Activated CD4-positive, alpha-beta T cell treated with anti-CD3 and anti-CD28 coated beads for 36 hours (primary cell): ENCODE measurements around the gene USP47. TPM values are rescaled to one million over a fixed set of nuclear protein-coding genes. Genes with fewer than 3 reads are reported as not detected.
A peak's percentile ranks its signal among the peaks of the same experiment; 100 is the strongest.

Experiments used
- ATAC-seq: fragments of 200-7000 bp; cut with Tn5 transposase; one replicate; pipeline ENCODE4 v1.10.0; 2021; ENCODE audit warnings: mild to moderate bottlenecking, moderate library complexity
- CTCF ChIA-PET: fragments of 350-600 bp; sonication (Branson Sonifier 250); formaldehyde crosslinking; loops from one replicate; lab custom pipeline; 2021; ENCODE audit warnings: antibody characterized with exemption; lab: Charles Lee
- POLR2A ChIA-PET: fragments of 350-600 bp; sonication (Branson Sonifier 250); formaldehyde crosslinking; loops from one replicate; lab custom pipeline; 2021; ENCODE audit warnings: antibody characterized with exemption, inconsistent platforms; lab: Charles Lee
- DNase-seq: peaks from one replicate; pipeline ENCODE4 v3.0.0-alpha.2; 2020
- H3K27ac Mint-ChIP-seq: one replicate; pipeline ENCODE4 v1.8.0; 2021; ENCODE audit warnings: mixed read lengths
- H3K27me3 Mint-ChIP-seq: one replicate; pipeline ENCODE4 v1.8.0; 2021; ENCODE audit warnings: mixed read lengths
- H3K36me3 Mint-ChIP-seq: one replicate; pipeline ENCODE4 v1.8.0; 2021; ENCODE audit warnings: low read depth, mixed read lengths
- H3K4me1 Mint-ChIP-seq: one replicate; pipeline ENCODE4 v1.8.0; 2021; ENCODE audit warnings: mixed read lengths
- H3K4me3 Mint-ChIP-seq: one replicate; pipeline ENCODE4 v1.8.0; 2021; ENCODE audit warnings: mild to moderate bottlenecking, moderate library complexity, mixed read lengths
- H3K9me3 Mint-ChIP-seq: one replicate; pipeline ENCODE4 v1.8.0; 2021; ENCODE audit warnings: low read depth, mixed read lengths
- intact Hi-C, 2 experiments: fragments of 100-400 bp; cut with DNase I in 1 of 2; cut with micrococcal nuclease in 1 of 2; formaldehyde crosslinking; loops; one replicate each; pipeline versions ENCODE4 v1.14.2 to v1.15.1; 2022 to 2024; cut with DNase I, micrococcal nuclease
- total RNA-seq, 2 experiments: library from RNA; stranded (reverse); gene quantifications; one replicate each; pipeline ENCODE4 v1.2.3, GENCODE V29; 2021

The USP47 gene
- total RNA-seq, 2 experiments from 2014 or later = 43.3 to 56.3 TPM

- no peak for ATAC-seq
- peaks cover 69% of the 10 kb centered on the region for H3K4me1 Mint-ChIP-seq
- ChIA-PET POLR2A (no interaction called here), CTCF (interaction anchor here (0.9 to 1.7 kb wide), 3 partner anchors 9 to 47 kb away, joined by 3 to 9 read pairs (median 3); no protein-coding TSS in a partner anchor)
- H3K9me3 Mint-ChIP-seq = no peaks in the 10 kb centered on the region
- DNase-seq = no peak
- no peaks in the 10 kb centered on the region for H3K27me3 Mint-ChIP-seq
- intact Hi-C loops = loop anchor here (10.0 kb wide), 4 partner anchors 268 to 1542 kb away; partner anchors contain the start of genes ADM (in 1 of the 2), AMPD3 (in 1 of the 2) and MICAL2 (in 1 of the 2)
- peak overlapping the region; percentile 69 for H3K27ac Mint-ChIP-seq
- H3K36me3 Mint-ChIP-seq = peaks cover 12% of the 10 kb centered on the region
- peak overlapping the region; percentile 4 for H3K4me3 Mint-ChIP-seq
Measured at GRCh38 chr11:11847082-11847481, 5.3 kb downstream of the USP47 start.

DNA sequence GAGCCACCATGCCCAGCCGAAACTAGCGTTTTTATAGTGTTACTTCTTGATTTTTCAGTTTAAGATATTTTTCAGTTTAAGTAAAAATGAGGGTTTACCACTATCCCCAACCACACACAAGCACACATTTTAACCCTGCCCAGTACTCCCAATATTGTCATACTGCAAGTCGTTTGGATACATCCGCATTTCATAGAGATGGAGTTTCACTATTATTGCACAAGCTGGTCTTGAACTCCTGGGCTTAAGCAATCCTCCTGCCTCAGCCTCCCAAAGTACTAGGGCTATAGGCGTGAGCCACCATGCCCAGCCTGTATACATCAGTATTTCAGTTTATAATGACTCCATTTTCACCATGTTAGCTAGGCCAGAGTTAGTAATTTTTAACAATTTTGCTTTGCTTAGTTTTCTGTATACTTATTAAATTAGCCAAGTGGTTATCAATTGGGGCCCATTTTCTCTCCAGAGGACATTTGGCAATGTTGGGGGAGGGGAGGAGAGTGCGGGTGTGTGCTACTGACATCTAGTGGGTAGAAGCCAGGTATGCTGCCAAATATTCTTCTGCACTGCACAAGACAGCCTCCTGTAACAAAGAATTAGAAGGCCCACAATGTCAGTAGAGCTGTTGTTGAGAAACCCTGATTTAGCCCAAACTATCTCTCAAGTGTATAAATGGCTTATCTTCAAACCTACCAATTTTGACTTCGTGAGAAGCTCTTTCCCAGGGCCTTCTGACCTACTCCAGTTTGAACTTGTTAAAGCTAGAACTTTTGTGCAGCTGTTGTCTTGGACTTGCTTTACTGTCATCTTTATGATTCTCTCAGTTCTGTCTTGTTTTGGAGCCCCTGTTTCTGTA is 7.3 kb downstream of the USP47 start:
- ATAC-seq = peak; percentile 80
- Mint-ChIP-seq H3K9me3 (no peaks in the 10 kb centered on the region), H3K36me3 (peaks cover 12% of the 10 kb centered on the region), H3K27ac (peak overlapping the region; percentile 51), H3K4me3 (peak overlapping the region; percentile 31), H3K27me3 (no peaks in the 10 kb centered on the region), H3K4me1 (peaks cover 84% of the 10 kb centered on the region)
- POLR2A ChIA-PET = interaction anchor here (0.5 to 1.0 kb wide), 2 partner anchors 8 to 21 kb away, joined by 3 to 4 read pairs; no protein-coding TSS in a partner anchor
- DNase-seq = peak; percentile 81
- intact Hi-C loops = loop anchor here (1.0 to 10.0 kb wide), 6 partner anchors 50 to 1544 kb away; partner anchors contain the start of genes ADM (in 1 of the 2), AMPD3 (in 1 of the 2) and MICAL2 (in 1 of the 2)
- CTCF ChIA-PET = interaction anchor here (0.6 to 2.4 kb wide), 27 partner anchors 8 to 915 kb away, joined by 3 to 14 read pairs (median 4); partner anchors contain the start of gene USP47

- H3K4me3 Mint-ChIP-seq = no peak overlapping the region
- peaks cover 12% of the 10 kb centered on the region for H3K36me3 Mint-ChIP-seq
- intact Hi-C loops = no loop called here
- no peaks in the 10 kb centered on the region for H3K9me3 Mint-ChIP-seq
- ChIA-PET CTCF (interaction anchor here (1.5 to 2.4 kb wide), 4 partner anchors 11 to 49 kb away, joined by 3 to 14 read pairs (median 7); no protein-coding TSS in a partner anchor), POLR2A (no interaction called here)
- DNase-seq (no peak), ATAC-seq (no peak)
- H3K27ac Mint-ChIP-seq = no peak overlapping the region
- H3K4me1 Mint-ChIP-seq = peaks cover 80% of the 10 kb centered on the region
- no peaks in the 10 kb centered on the region for H3K27me3 Mint-ChIP-seq
Measured at GRCh38 chr11:11850668-11851067, 8.9 kb downstream of the USP47 start.

GRCh38 chr11:11856638-11857037 is 14.9 kb downstream of the USP47 start:
- H3K9me3 Mint-ChIP-seq = no peaks in the 10 kb centered on the region
- peaks cover 72% of the 10 kb centered on the region for H3K4me1 Mint-ChIP-seq
- H3K27me3 Mint-ChIP-seq = no peaks in the 10 kb centered on the region
- H3K4me3 Mint-ChIP-seq = no peak overlapping the region
- DNase-seq = peak; percentile 50
- peak overlapping the region; percentile 67 for H3K27ac Mint-ChIP-seq
- H3K36me3 Mint-ChIP-seq = peaks cover 4% of the 10 kb centered on the region
- peak; percentile 86 for ATAC-seq
- CTCF ChIA-PET = interaction anchor here (0.5 to 1.3 kb wide), 7 partner anchors 9 to 69 kb away, joined by 3 to 7 read pairs (median 3); partner anchors contain the start of gene USP47
- intact Hi-C loops = loop anchor here in 1 of 2 experiments (1.0 kb wide), 1 partner anchor 15 kb away; the partner anchor contains the start of gene USP47
- POLR2A ChIA-PET = interaction anchor here (0.5 to 5.4 kb wide), 4 partner anchors 9 to 27 kb away, joined by 3 to 44 read pairs (median 6); partner anchors contain the start of gene USP47

GRCh38 chr11:11857769-11858168 is 16.0 kb downstream of the USP47 start:
- ChIA-PET POLR2A (interaction anchor here (1.0 to 5.4 kb wide), 2 partner anchors 8 to 14 kb away, joined by 4 to 44 read pairs; partner anchors contain the start of gene USP47), CTCF (interaction anchor here (1.7 kb wide), 2 partner anchors 8 to 10 kb away, joined by 4 to 5 read pairs; no protein-coding TSS in a partner anchor)
- intact Hi-C loops = no loop called here
- H3K4me1 Mint-ChIP-seq = peaks cover 68% of the 10 kb centered on the region
- no peaks in the 10 kb centered on the region for H3K27me3 Mint-ChIP-seq
- H3K27ac Mint-ChIP-seq = no peak overlapping the region
- no peaks in the 10 kb centered on the region for H3K9me3 Mint-ChIP-seq
- H3K36me3 Mint-ChIP-seq = peaks cover 4% of the 10 kb centered on the region
- DNase-seq = no peak
- ATAC-seq = no peak
- no peak overlapping the region for H3K4me3 Mint-ChIP-seq

DNA sequence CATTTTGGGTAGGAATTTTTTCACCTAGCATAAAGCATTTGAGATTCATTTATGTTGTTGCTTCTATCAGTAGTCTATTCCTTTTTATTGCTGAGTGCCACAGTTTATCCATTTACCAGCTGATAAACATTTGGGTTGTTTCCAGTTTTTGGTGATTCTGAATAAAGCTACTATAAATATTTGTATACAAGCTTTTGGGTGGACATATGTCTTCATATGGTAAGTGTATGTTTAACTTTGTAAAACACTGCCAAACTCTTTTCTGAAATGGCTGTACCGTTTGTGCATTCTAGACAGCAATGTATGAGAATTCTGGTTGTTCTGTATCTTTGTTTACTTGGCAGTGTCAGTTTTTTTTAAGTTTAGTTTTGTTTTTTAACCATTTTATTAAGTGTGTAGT is 16.9 kb downstream of the USP47 start:
- Mint-ChIP-seq H3K4me3 (no peak overlapping the region), H3K27ac (peak overlapping the region; percentile 68), H3K27me3 (no peaks in the 10 kb centered on the region), H3K9me3 (no peaks in the 10 kb centered on the region), H3K36me3 (peaks cover 4% of the 10 kb centered on the region), H3K4me1 (peaks cover 60% of the 10 kb centered on the region)
- DNase-seq (no peak), ATAC-seq (no peak)
- ChIA-PET CTCF (interaction anchor here (0.7 to 1.7 kb wide), 3 partner anchors 9 to 24 kb away, joined by 3 to 5 read pairs (median 4); no protein-coding TSS in a partner anchor), POLR2A (interaction anchor here (5.4 kb wide), 1 partner anchor 15 kb away, joined by 44 read pairs; the partner anchor contains the start of gene USP47)
- intact Hi-C loops = no loop called here

DNA sequence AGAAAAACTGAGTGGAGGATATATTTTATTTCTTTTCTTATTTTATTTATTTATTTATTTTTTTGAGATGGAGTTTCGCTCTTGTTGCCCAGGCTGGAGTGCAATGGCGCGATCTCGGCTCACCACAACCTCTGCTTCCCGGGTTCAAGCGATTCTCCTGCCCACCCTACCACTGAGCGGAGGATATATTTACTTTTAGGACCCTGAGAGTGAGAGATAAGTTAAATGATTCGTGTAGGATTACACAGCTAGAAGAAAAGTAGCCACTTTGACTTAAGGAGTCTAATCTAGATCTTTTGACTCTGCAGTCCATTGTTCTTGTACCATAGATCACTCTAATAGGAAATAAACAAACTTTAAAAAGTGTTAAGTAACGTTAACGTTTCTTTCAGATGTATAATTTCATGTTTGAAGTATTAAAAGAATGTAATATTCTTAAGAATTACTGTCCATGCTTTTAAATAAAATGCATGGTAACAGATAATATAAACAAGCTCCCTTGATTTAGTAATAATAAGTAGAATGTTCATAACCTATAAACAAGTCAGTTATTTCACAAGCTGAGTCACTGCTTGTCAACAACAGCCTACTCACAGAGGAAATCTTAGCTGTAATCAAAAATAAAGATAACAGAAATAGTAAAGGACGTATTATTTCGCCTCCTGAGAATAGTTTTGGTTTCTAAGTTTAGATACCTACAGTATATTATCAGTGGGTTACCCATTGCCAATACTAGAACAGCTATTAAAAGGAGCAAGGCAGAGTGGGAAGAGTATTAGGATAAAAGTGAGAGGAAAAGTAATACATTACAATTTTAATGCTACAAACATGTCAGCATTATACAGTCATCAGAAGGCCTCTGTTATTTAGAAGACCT is 18.6 kb downstream of the USP47 start:
- DNase-seq (no peak), ATAC-seq (no peak)
- ChIA-PET POLR2A (interaction anchor here (0.7 to 0.8 kb wide), 2 partner anchors 18 to 431 kb away, joined by 3 read pairs; partner anchors contain the start of gene USP47), CTCF (interaction anchor here (0.9 to 2.8 kb wide), 7 partner anchors 10 to 71 kb away, joined by 3 to 10 read pairs (median 4); no protein-coding TSS in a partner anchor)
- intact Hi-C loops = no loop called here
- no peaks in the 10 kb centered on the region for H3K27me3 Mint-ChIP-seq
- no peaks in the 10 kb centered on the region for H3K9me3 Mint-ChIP-seq
- peaks cover 65% of the 10 kb centered on the region for H3K4me1 Mint-ChIP-seq
- H3K27ac Mint-ChIP-seq = no peak overlapping the region
- H3K36me3 Mint-ChIP-seq = peaks cover 4% of the 10 kb centered on the region
- H3K4me3 Mint-ChIP-seq = no peak overlapping the region

DNA sequence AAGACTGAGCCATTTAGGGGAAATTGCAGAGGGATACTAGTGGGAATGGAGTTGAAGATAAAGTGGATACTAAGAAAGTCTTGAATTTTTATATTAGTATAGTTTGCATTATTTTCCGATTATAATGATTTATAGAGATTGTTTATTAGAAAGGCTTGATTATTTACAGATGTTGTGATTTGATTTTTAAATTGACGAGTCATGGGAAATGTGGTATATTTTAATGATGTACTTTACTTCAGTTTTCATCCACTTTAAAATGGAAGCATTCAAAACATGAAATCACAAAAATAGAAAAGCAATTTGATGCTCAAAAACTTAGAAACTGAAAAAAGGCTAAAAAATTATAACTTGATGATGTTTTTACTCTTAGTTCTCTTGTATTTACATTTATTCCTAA is 21.2 kb downstream of the USP47 start:
- ChIA-PET POLR2A (no interaction called here), CTCF (interaction anchor here (1.5 kb wide), 1 partner anchor 21 kb away, joined by 5 read pairs; the partner anchor contains the start of gene USP47)
- H3K4me3 Mint-ChIP-seq = no peak overlapping the region
- no peak overlapping the region for H3K27ac Mint-ChIP-seq
- intact Hi-C loops = no loop called here
- H3K4me1 Mint-ChIP-seq = peaks cover 68% of the 10 kb centered on the region
- H3K27me3 Mint-ChIP-seq = no peaks in the 10 kb centered on the region
- no peak for DNase-seq
- H3K36me3 Mint-ChIP-seq = peaks cover 17% of the 10 kb centered on the region
- no peak for ATAC-seq
- H3K9me3 Mint-ChIP-seq = peaks cover 9% of the 10 kb centered on the region

GRCh38 chr11:11864332-11864731 is 22.6 kb downstream of the USP47 start:
- H3K36me3 Mint-ChIP-seq = peaks cover 17% of the 10 kb centered on the region
- DNase-seq (no peak), ATAC-seq (peak; percentile 47)
- ChIA-PET CTCF (interaction anchor here (0.7 to 1.5 kb wide), 7 partner anchors 13 to 101 kb away, joined by 3 to 6 read pairs (median 4); partner anchors contain the start of gene USP47), POLR2A (no interaction called here)
- peaks cover 66% of the 10 kb centered on the region for H3K4me1 Mint-ChIP-seq
- H3K9me3 Mint-ChIP-seq = peaks cover 9% of the 10 kb centered on the region
- intact Hi-C loops = no loop called here
- H3K27me3 Mint-ChIP-seq = no peaks in the 10 kb centered on the region
- H3K4me3 Mint-ChIP-seq = no peak overlapping the region
- H3K27ac Mint-ChIP-seq = no peak overlapping the region

GRCh38 chr11:11864803-11865202 is 23.0 kb downstream of the USP47 start:
- peaks cover 9% of the 10 kb centered on the region for H3K9me3 Mint-ChIP-seq
- H3K36me3 Mint-ChIP-seq = peaks cover 15% of the 10 kb centered on the region
- ChIA-PET POLR2A (no interaction called here), CTCF (interaction anchor here (1.0 to 1.5 kb wide), 4 partner anchors 15 to 23 kb away, joined by 3 to 6 read pairs (median 5); partner anchors contain the start of gene USP47)
- no peak overlapping the region for H3K4me3 Mint-ChIP-seq
- peak; percentile 64 for ATAC-seq
- H3K4me1 Mint-ChIP-seq = peaks cover 68% of the 10 kb centered on the region
- no peak for DNase-seq
- intact Hi-C loops = no loop called here
- no peaks in the 10 kb centered on the region for H3K27me3 Mint-ChIP-seq
- peak overlapping the region; percentile 61 for H3K27ac Mint-ChIP-seq
